Measurements from ENCODE around the gene GRK5.

The GRK5 gene

GRCh38 chr10:119347181-119347974 lies 140.0 kb downstream of the GRK5 start:
- Histone ChIP-seq H3K4me2 (ENCODE audit: low read length) (no peak overlapping the region), H4K20me1 (ENCODE audit: control insufficient read depth, insufficient read depth, low read depth, low read length) (no peaks in the 10 kb centered on the region), H3K9me3 (ENCODE audit: control insufficient read depth, insufficient read depth, low read length) (peaks cover 9% of the 10 kb centered on the region; the same call in 1 of the 2 replicates), H3K9me2 (replicated peaks; ENCODE audit: control insufficient read depth, low read length) (no peaks in the 10 kb centered on the region), H3K27me3 (ENCODE audit: control insufficient read depth, low read length) (no peaks in the 10 kb centered on the region), H3K27ac (ENCODE audit: low read depth, low read length) (no peak overlapping the region), H3F3A (ENCODE audit: control insufficient read depth, insufficient read depth) (no peaks in the 10 kb centered on the region), H3K4me1 (ENCODE audit: control insufficient read depth, low read length) (no peaks in the 10 kb centered on the region), H3K36me3 (ENCODE audit: control insufficient read depth, low read length) (no peaks in the 10 kb centered on the region), H3K4me3 (ENCODE audit: low read length) (no peak overlapping the region), H3K79me2 (ENCODE audit: control insufficient read depth, low read length) (no peaks in the 10 kb centered on the region)
- TF ChIP-seq EZH2phosphoT487 (IDR thresholded peaks at IDR 0.05; ENCODE audit: borderline replicate concordance, low read length), result no peak
- TF ChIP-seq CTCF (IDR thresholded peaks at IDR 0.05; ENCODE audit: low read depth, low read length, poor library complexity, severe bottlenecking), result no peak

- TF ChIP-seq EZH2phosphoT487 (IDR thresholded peaks at IDR 0.05; ENCODE audit: borderline replicate concordance, low read length) (no peak), CTCF (IDR thresholded peaks at IDR 0.05; ENCODE audit: low read depth, low read length, poor library complexity, severe bottlenecking) (no peak)
- Histone ChIP-seq H3K4me2 (ENCODE audit: low read length) (no peak overlapping the region), H3K4me3 (ENCODE audit: low read length) (no peak overlapping the region), H3K4me1 (ENCODE audit: control insufficient read depth, low read length) (no peaks in the 10 kb centered on the region), H3K79me2 (ENCODE audit: control insufficient read depth, low read length) (no peaks in the 10 kb centered on the region), H4K20me1 (ENCODE audit: control insufficient read depth, insufficient read depth, low read depth, low read length) (no peaks in the 10 kb centered on the region), H3K27ac (ENCODE audit: low read depth, low read length) (no peak overlapping the region), H3K36me3 (ENCODE audit: control insufficient read depth, low read length) (no peaks in the 10 kb centered on the region), H3K27me3 (ENCODE audit: control insufficient read depth, low read length) (no peaks in the 10 kb centered on the region), H3F3A (ENCODE audit: control insufficient read depth, insufficient read depth) (no peaks in the 10 kb centered on the region), H3K9me3 (ENCODE audit: control insufficient read depth, insufficient read depth, low read length) (peaks cover 14% of the 10 kb centered on the region), H3K9me2 (replicated peaks; ENCODE audit: control insufficient read depth, low read length) (no peaks in the 10 kb centered on the region)
Observed at GRCh38 chr10:119348106-119348505, 140.7 kb downstream of the GRK5 start.

- Histone ChIP-seq H4K20me1 (ENCODE audit: control insufficient read depth, insufficient read depth, low read depth, low read length) (no peaks in the 10 kb centered on the region), H3K27ac (ENCODE audit: low read depth, low read length) (no peak overlapping the region), H3K4me3 (ENCODE audit: low read length) (no peak overlapping the region), H3K9me3 (ENCODE audit: control insufficient read depth, insufficient read depth, low read length) (peaks cover 14% of the 10 kb centered on the region), H3K27me3 (ENCODE audit: control insufficient read depth, low read length) (no peaks in the 10 kb centered on the region), H3K4me1 (ENCODE audit: control insufficient read depth, low read length) (peaks cover 3% of the 10 kb centered on the region; the same call in 1 of the 2 replicates), H3K9me2 (replicated peaks; ENCODE audit: control insufficient read depth, low read length) (no peaks in the 10 kb centered on the region), H3K79me2 (ENCODE audit: control insufficient read depth, low read length) (no peaks in the 10 kb centered on the region), H3K36me3 (ENCODE audit: control insufficient read depth, low read length) (no peaks in the 10 kb centered on the region), H3F3A (ENCODE audit: control insufficient read depth, insufficient read depth) (no peaks in the 10 kb centered on the region), H3K4me2 (ENCODE audit: low read length) (no peak overlapping the region)
- TF ChIP-seq EZH2phosphoT487 (IDR thresholded peaks at IDR 0.05; ENCODE audit: borderline replicate concordance, low read length), result no peak
- TF ChIP-seq CTCF (IDR thresholded peaks at IDR 0.05; ENCODE audit: low read depth, low read length, poor library complexity, severe bottlenecking), result no peak
Observed at GRCh38 chr10:119348516-119349240, 141.3 kb downstream of the GRK5 start.
